Endothelial cell (in vitro differentiated cells): ENCODE data around the gene ELP4. TPM values are rescaled to one million over a fixed set of nuclear protein-coding genes. Genes with fewer than 3 reads are reported as not detected.

Experiments used
- DNase-seq: peaks from one replicate; pipeline ENCODE4 v3.0.0; 2021; ENCODE audit warnings: low spot score
- H3K27ac Mint-ChIP-seq: one replicate; pipeline ENCODE4 v1.8.0; 2021; ENCODE audit warnings: mixed read lengths, inconsistent platforms; ENCODE audit not compliant: unreplicated experiment
- H3K27me3 Mint-ChIP-seq: one replicate; pipeline ENCODE4 v1.8.0; 2021; ENCODE audit warnings: mild to moderate bottlenecking, moderate library complexity, mixed read lengths, inconsistent platforms; ENCODE audit not compliant: unreplicated experiment
- H3K36me3 Mint-ChIP-seq: one replicate; pipeline ENCODE4 v1.8.0; 2021; ENCODE audit warnings: mild to moderate bottlenecking, low read depth, mixed read lengths, inconsistent platforms; ENCODE audit not compliant: unreplicated experiment
- H3K4me1 Mint-ChIP-seq: one replicate; pipeline ENCODE4 v1.8.0; 2021; ENCODE audit warnings: mild to moderate bottlenecking, mixed read lengths, inconsistent platforms; ENCODE audit not compliant: unreplicated experiment
- H3K4me3 Mint-ChIP-seq: one replicate; pipeline ENCODE4 v1.8.0; 2021; ENCODE audit warnings: mild to moderate bottlenecking, mixed read lengths, inconsistent platforms; ENCODE audit not compliant: unreplicated experiment
- H3K9me3 Mint-ChIP-seq: one replicate; pipeline ENCODE4 v1.8.0; 2021; ENCODE audit warnings: mixed read lengths, inconsistent platforms; ENCODE audit not compliant: unreplicated experiment
- total RNA-seq: library from RNA; stranded (reverse); fragmentation: NEBNext Ultra II Directional; extraction: Animal tissue kit (Norgen Biotek cat#: 25700); gene quantifications from one replicate; pipeline ENCODE4 v1.2.1, GENCODE V29; 2021; ENCODE audit not compliant: unreplicated experiment
- TF ChIP-seq, protein P1 (sequence below): fragments of 200-600 bp; sonication (generic); IDR thresholded peaks from one replicate; pipeline ENCODE4 v1.5.0; 2021; ENCODE audit warnings: antibody characterized with exemption; ENCODE audit not compliant: unreplicated experiment

Gene ELP4
- total RNA-seq, 1 donor from 2014 or later = 9.5 TPM

DNA sequence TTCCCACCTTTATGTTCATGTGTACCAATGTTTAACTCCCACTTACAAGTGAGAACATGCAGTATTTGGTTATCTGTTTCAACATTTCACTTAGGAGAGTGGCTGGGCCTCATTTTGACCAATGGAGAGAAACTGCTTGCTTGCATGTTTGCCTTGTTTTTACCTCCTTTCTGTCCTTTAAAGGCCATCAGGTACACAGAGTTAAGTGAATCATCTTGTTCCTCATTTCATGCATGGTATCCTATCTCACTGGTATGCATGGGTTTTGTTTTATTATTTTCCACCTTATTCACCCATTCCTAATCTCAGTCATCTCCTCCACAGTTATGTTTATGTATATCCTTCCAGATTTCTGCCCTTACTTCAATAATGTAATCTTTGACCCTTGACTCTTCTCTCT is 101.0 kb downstream of the ELP4 start:
- H3K9me3 Mint-ChIP-seq = no peaks in the 10 kb centered on the region
- no peak for DNase-seq
- H3K36me3 Mint-ChIP-seq = no peaks in the 10 kb centered on the region
- no peak overlapping the region for H3K4me3 Mint-ChIP-seq
- no peak overlapping the region for H3K27ac Mint-ChIP-seq
- no peaks in the 10 kb centered on the region for H3K27me3 Mint-ChIP-seq
- H3K4me1 Mint-ChIP-seq = no peaks in the 10 kb centered on the region
- TF ChIP-seq, protein P1, sequence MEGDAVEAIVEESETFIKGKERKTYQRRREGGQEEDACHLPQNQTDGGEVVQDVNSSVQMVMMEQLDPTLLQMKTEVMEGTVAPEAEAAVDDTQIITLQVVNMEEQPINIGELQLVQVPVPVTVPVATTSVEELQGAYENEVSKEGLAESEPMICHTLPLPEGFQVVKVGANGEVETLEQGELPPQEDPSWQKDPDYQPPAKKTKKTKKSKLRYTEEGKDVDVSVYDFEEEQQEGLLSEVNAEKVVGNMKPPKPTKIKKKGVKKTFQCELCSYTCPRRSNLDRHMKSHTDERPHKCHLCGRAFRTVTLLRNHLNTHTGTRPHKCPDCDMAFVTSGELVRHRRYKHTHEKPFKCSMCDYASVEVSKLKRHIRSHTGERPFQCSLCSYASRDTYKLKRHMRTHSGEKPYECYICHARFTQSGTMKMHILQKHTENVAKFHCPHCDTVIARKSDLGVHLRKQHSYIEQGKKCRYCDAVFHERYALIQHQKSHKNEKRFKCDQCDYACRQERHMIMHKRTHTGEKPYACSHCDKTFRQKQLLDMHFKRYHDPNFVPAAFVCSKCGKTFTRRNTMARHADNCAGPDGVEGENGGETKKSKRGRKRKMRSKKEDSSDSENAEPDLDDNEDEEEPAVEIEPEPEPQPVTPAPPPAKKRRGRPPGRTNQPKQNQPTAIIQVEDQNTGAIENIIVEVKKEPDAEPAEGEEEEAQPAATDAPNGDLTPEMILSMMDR = no peak

DNA sequence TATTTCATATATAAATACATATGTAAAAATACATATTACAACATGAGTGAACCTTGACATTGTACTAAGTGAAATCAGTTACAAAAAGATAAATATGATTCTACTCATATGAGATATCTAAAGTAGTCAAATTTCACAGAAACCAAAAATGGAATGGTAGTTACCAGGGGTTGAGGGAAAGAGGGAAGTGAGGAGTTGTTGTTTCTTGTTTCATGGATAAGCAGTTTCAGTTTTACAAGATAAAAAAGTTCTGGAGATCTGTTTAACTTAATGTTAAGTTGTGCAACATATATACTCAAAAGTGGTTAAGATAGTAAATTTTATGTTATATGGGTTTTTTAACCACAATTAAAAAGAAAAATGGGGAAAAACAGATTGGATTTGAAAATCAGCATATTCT is 107.7 kb downstream of the ELP4 start:
- Mint-ChIP-seq H3K27ac (no peak overlapping the region), H3K9me3 (no peaks in the 10 kb centered on the region), H3K27me3 (no peaks in the 10 kb centered on the region), H3K4me3 (no peak overlapping the region), H3K4me1 (no peaks in the 10 kb centered on the region), H3K36me3 (no peaks in the 10 kb centered on the region)
- TF ChIP-seq, protein P1 = no peak
- no peak for DNase-seq

DNA sequence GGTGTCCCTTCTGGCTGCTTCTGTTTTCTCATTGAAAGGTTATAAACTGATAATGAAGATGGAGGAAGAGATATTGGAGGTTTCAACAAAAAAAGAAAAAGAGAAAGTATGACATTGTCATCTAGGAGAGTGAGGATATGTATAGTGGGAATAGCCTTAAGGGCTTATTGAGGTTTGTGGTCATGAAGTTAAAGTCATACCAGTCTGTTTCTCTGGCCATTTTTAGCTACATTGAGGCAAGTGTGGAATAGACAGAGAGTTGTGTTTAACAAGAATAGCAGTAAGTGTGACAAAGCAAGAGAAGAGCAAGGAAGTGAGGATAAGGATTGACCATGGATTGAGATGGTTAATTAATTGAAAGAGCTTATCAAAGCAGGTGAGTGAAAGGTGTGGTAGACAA is 110.4 kb downstream of the ELP4 start:
- DNase-seq = no peak
- no peak overlapping the region for H3K27ac Mint-ChIP-seq
- no peak overlapping the region for H3K4me3 Mint-ChIP-seq
- no peaks in the 10 kb centered on the region for H3K36me3 Mint-ChIP-seq
- no peaks in the 10 kb centered on the region for H3K9me3 Mint-ChIP-seq
- H3K27me3 Mint-ChIP-seq = no peaks in the 10 kb centered on the region
- no peaks in the 10 kb centered on the region for H3K4me1 Mint-ChIP-seq
- TF ChIP-seq, protein P1 = no peak

- no peak for DNase-seq
- Mint-ChIP-seq H3K27me3 (no peaks in the 10 kb centered on the region), H3K27ac (no peak overlapping the region), H3K36me3 (no peaks in the 10 kb centered on the region), H3K4me1 (no peaks in the 10 kb centered on the region), H3K4me3 (no peak overlapping the region), H3K9me3 (no peaks in the 10 kb centered on the region)
- TF ChIP-seq, protein P1 = no peak
These were observed 110.9 kb downstream of the ELP4 start for GRCh38 chr11:31620434-31620833.

DNA sequence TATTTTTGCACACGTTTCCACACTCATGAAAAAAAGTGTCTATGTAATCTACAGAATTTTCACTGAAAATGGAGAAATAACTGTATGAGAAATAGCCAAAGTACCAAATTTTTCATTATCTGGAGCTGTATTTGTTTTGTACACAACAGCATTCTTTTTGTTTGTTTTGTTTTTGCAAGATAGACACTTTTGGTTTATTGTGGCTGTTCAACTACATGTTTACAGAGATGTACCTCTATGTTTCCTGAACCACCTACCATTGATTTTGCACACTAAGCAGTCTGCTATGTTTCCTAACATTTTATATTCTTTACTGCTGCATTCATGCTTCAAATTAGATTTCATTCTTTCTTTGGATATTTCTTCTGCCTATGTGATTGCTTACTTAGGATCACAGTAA is 116.3 kb downstream of the ELP4 start:
- H3K9me3 Mint-ChIP-seq = no peaks in the 10 kb centered on the region
- TF ChIP-seq, protein P1 = no peak
- no peak overlapping the region for H3K4me3 Mint-ChIP-seq
- H3K27ac Mint-ChIP-seq = no peak overlapping the region
- DNase-seq = no peak
- no peaks in the 10 kb centered on the region for H3K36me3 Mint-ChIP-seq
- H3K4me1 Mint-ChIP-seq = no peaks in the 10 kb centered on the region
- no peaks in the 10 kb centered on the region for H3K27me3 Mint-ChIP-seq
